ENCODE measurements around the gene SNX25. TPM values are rescaled to one million over a fixed set of nuclear protein-coding genes. Genes with fewer than 3 reads are reported as not detected.
"Not testable (repeated sequence)": the region's sequence is repeated elsewhere in the genome, so short reads cannot be mapped to it uniquely, and the experiment has no call there.

Gene SNX25
- total RNA-seq, 1 experiment from 2014 or later = 16.7 TPM

GRCh38 chr4:185323606-185324005, 114.2 kb downstream of the SNX25 start:
- TF ChIP-seq CTCF (IDR thresholded peaks at IDR 0.05) (no peak), SIN3A (IDR thresholded peaks at IDR 0.05; ENCODE audit: borderline replicate concordance, insufficient read depth, low read depth, low read length) (no peak), TCF7L2 (IDR thresholded peaks at IDR 0.05; ENCODE audit: low read depth, low read length) (no peak), POLR2AphosphoS5 (IDR thresholded peaks at IDR 0.05; ENCODE audit: low read depth, low read length) (no peak), REST (IDR thresholded peaks at IDR 0.05; ENCODE audit: insufficient read depth in 1 of 2, low read depth in 2 of 2, low read length in 1 of 2) (no peak)
- no peaks in the 10 kb centered on the region for H3K27me3 ChIP-seq (ENCODE audit: control insufficient read depth, insufficient read depth, low read length)
- H3K4me1 ChIP-seq (ENCODE audit: control insufficient read depth, insufficient read depth, low read length) = no peaks in the 10 kb centered on the region
- no peak for DNase-seq (ENCODE audit: low read depth, low spot score)
- BruUV-seq (replicated peaks) = no TSS peak
- H3K27ac ChIP-seq (ENCODE audit: low read length) = no peak overlapping the region
- in situ Hi-C loops (cut with HindIII; ENCODE audit: low pct_unique_long_range_greater_than_20kb, low sequenced_read_pairs) = no loop called here
- H3K9me3 ChIP-seq (ENCODE audit: control insufficient read depth, insufficient read depth, low read depth, low read length) = no peaks in the 10 kb centered on the region
- ChIA-PET CTCF (no interaction called here), POLR2A (interaction anchor here (0.7 kb wide), 1 partner anchor 17 kb away, joined by 3 read pairs; no protein-coding TSS in a partner anchor)
- intact Hi-C loops (cut with micrococcal nuclease; ENCODE audit: unreplicated experiment) = no loop called here
- H3K36me3 ChIP-seq (ENCODE audit: control insufficient read depth, insufficient read depth, low read length) = no peaks in the 10 kb centered on the region
- no peak for ATAC-seq
- no peak overlapping the region for H3K4me3 ChIP-seq (ENCODE audit: low read depth in 2 of 2, low read length in 2 of 2)

GRCh38 chr4:185324361-185324760, 115.0 kb downstream of the SNX25 start:
- H3K27ac ChIP-seq (ENCODE audit: low read length); H3K9me3 ChIP-seq (ENCODE audit: control insufficient read depth, insufficient read depth, low read depth, low read length); BruUV-seq (replicated peaks); H3K36me3 ChIP-seq (ENCODE audit: control insufficient read depth, insufficient read depth, low read length); H3K4me1 ChIP-seq (ENCODE audit: control insufficient read depth, insufficient read depth, low read length); in situ Hi-C loops (cut with HindIII; ENCODE audit: low pct_unique_long_range_greater_than_20kb, low sequenced_read_pairs); H3K27me3 ChIP-seq (ENCODE audit: control insufficient read depth, insufficient read depth, low read length); DNase-seq (ENCODE audit: low read depth, low spot score); POLR2A ChIA-PET; ATAC-seq; intact Hi-C loops (cut with micrococcal nuclease; ENCODE audit: unreplicated experiment); H3K4me3 ChIP-seq (ENCODE audit: low read depth in 2 of 2, low read length in 2 of 2); CTCF ChIA-PET: not testable (repeated sequence)

GRCh38 chr4:185325721-185326120, 116.3 kb downstream of the SNX25 start:
- ATAC-seq; H3K4me1 ChIP-seq (ENCODE audit: control insufficient read depth, insufficient read depth, low read length); intact Hi-C loops (cut with micrococcal nuclease; ENCODE audit: unreplicated experiment); CTCF ChIA-PET; H3K27ac ChIP-seq (ENCODE audit: low read length); POLR2A ChIA-PET; H3K4me3 ChIP-seq (ENCODE audit: low read depth in 2 of 2, low read length in 2 of 2); DNase-seq (ENCODE audit: low read depth, low spot score); H3K9me3 ChIP-seq (ENCODE audit: control insufficient read depth, insufficient read depth, low read depth, low read length); H3K36me3 ChIP-seq (ENCODE audit: control insufficient read depth, insufficient read depth, low read length); in situ Hi-C loops (cut with HindIII; ENCODE audit: low pct_unique_long_range_greater_than_20kb, low sequenced_read_pairs); H3K27me3 ChIP-seq (ENCODE audit: control insufficient read depth, insufficient read depth, low read length); BruUV-seq (replicated peaks): not testable (repeated sequence)
